HG03521 (cell line): ENCODE results near the gene CDAN1.
"Not testable (repeated sequence)": the region's sequence is repeated elsewhere in the genome, so short reads cannot be mapped to it uniquely, and the experiment has no call there.

Experiments used
- ATAC-seq: cut with Tn5 transposase; IDR thresholded peaks from one replicate; pipeline ENCODE4 v1.9.1; 2021; ENCODE audit warnings: mild to moderate bottlenecking, moderate library complexity; ENCODE audit not compliant: unreplicated experiment

Gene CDAN1

GRCh38 chr15:42736793-42737528 is at the start of gene CDAN1:
TSS of gene CDAN1 (minus strand) at chr15:42737128. CDS start at chr15:42737102, 26 bp downstream.
- peak; percentile 91 for ATAC-seq

- no peak for ATAC-seq
These were observed 48.6 kb upstream of the CDAN1 start for GRCh38 chr15:42785569-42785968.

DNA sequence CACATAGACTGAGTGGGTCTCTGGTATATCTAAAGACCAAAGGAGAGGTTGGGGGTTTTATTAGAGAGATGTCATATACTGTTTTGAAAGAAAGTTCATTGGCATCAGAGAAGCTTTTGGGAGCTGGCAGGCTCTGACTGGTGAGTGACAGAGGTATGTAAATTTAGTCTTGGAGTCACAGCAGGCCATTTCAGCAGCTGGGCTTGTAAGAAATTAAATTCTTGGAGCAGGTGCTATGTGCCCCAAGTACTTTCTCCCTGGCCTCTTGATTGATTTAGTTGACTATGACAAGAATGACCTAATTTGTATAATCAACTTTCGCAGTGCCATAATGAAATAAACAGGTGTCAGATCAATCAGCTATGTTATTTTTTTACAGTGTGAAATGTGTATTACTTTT is 47.8 kb upstream of the CDAN1 start:
- no peak for ATAC-seq

DNA sequence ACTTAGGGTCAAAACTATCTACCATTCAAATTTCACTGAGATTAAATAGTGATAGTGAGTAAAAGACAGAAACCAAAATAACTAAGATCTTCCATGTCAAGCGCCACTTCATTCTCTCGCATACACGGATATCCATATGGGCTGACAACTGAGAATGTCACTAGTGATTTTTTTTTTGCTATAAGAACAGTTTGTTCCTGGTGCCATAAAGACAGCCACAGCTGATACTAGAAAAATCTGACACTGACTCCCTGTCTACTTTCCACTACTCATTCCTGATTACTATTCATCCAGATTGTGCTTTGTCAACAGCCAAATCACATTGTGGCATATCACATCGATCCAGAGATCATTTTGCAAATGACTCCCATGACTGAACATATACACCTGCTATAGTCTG is 45.8 kb upstream of the CDAN1 start:
- no peak for ATAC-seq

DNA sequence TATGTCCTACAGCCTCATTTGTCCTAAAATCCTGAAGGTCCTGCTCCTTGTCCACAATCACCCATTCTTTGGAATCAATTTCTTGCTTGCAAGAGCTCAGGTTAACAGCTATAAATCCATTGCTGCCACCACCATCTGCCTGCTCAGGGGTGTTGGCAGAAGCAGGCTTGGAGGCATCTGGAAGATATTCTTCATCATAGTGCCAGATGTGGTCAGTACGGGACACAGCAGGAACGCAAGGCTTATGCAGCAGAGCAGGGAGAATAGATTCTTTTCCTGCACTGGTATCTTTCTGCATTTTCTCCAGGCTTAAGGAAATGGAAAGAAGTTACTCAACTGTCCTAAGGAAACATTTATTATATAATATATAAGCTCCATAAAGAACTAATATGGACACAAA is 38.5 kb upstream of the CDAN1 start:
- ATAC-seq, result no peak

DNA sequence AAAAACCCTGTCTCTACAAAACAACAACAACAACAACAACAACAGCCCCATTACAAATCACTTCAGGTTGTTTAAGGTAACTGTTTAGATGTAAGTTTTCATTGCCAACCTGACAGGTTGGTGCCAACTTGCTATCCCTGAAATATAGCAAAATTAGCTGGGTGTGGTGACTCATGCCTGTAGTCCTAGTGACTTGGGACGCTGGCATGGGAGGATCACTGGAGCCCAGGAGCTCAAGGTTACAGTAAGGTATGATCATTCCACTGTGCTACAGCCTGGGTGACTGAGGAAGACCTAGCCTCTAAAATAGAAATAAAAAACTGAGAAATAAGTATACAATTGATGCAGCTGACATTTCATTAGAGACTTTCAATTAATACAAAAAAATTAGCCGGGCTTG is 36.0 kb upstream of the CDAN1 start:
- no peak for ATAC-seq

DNA sequence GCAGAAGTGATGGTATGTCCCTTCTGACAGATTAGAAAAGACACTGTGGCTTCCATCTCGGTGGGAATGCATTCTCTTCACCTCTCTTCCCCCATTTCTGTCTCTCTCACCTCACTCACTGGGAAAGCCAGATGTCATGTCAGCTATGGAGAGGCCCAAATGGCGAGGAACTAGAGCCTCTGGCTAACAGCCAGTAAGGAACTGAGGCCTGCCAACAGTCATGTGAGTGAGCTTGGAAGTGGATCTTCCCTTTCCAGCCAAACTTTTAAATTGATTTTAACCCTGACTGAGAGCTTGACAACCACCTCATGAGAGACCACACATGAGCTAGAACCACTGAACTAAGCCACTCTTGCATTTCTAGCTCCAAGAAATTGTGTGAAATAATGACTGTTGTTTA is 35.2 kb upstream of the CDAN1 start:
- no peak for ATAC-seq

DNA sequence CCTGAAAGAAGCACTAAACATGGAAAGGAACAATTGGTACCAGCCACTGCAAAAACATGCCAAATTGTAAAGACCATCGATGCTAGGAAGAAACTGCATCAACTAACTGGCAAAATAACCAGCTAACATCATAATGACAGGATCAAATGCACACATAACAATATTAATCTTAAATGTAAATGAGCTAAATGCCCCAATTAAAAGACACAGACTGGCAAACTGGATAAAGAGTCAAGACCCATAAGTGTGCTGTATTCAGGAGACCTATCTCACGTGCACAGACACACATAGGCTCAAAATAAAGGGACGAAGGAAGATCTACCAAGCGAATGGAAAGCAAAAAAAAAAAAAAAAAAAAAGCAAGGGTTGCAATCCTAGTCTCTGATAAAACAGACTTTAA is 29.2 kb upstream of the CDAN1 start:
- ATAC-seq, result not testable (repeated sequence)

- not testable (repeated sequence) for ATAC-seq
These were observed 27.3 kb upstream of the CDAN1 start for GRCh38 chr15:42764154-42764731.

DNA sequence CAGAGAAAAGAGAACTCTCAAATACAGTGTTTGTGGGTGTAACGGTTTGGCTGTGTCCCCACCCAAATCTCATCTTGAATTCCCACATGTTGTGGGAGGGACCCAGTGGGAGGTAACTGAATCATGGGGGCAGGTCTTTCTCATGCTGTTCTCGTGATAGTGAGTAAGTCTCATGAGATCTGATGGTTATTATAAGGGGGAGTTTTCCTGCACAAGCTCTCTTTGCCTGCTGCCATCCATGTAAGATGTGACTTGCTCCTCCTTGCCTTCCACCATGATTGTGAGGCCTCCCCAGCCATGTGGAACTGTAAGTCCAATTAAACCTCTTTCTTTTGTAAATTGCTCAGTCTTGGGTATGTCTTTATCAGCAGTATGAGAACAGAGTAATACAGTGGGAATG is 24.9 kb upstream of the CDAN1 start:
- ATAC-seq, result not testable (repeated sequence)

DNA sequence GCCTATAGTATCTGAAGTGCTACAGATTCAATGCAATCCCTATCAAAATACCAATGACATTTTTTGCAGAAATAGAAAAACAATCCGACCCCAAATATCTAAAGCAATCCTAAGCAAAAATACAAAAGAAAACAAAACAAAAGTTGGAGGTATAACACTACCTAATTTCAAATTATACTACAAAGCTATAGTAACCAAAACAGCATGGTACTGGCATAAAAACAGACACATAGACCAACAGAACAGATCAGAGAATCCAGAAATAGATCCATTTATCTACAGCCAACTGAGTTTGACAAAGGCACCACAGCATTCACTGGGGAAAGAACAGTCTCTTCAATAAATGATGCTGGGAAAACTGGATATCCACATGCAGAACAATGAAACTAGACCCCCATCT is 23.8 kb upstream of the CDAN1 start:
- ATAC-seq, result no peak

GRCh38 chr15:42759093-42759492 is 22.2 kb upstream of the CDAN1 start:
- no peak for ATAC-seq

GRCh38 chr15:42750306-42750705 is 13.4 kb upstream of the CDAN1 start:
- no peak for ATAC-seq

GRCh38 chr15:42749266-42749665 is 12.3 kb upstream of the CDAN1 start:
- ATAC-seq, result no peak

DNA sequence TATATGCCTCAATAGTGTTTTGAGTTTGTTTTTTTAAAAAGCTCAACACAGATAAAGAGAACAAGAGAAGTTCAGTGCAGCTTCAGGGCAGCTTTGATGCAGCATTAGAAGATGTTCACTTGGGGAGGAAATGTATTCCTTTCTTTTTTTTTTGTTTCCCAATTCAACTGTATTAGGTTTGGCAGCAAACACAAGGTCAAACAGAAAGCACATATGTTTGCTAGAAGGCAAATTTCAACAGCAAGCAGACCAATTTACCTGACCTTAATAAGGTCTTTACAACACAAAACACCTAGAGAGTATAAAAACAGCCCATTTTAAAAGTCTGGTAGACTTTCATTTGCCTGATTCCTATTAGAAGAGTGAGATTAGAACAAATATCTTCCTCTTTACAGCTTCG is 7.3 kb upstream of the CDAN1 start:
- no peak for ATAC-seq

GRCh38 chr15:42742149-42742548 is 5.2 kb upstream of the CDAN1 start:
- no peak for ATAC-seq

- no peak for ATAC-seq
These were observed 4.8 kb upstream of the CDAN1 start for GRCh38 chr15:42741710-42742109.

GRCh38 chr15:42737529-42738328 is 801 bp upstream of the CDAN1 start:
- no peak for ATAC-seq

DNA sequence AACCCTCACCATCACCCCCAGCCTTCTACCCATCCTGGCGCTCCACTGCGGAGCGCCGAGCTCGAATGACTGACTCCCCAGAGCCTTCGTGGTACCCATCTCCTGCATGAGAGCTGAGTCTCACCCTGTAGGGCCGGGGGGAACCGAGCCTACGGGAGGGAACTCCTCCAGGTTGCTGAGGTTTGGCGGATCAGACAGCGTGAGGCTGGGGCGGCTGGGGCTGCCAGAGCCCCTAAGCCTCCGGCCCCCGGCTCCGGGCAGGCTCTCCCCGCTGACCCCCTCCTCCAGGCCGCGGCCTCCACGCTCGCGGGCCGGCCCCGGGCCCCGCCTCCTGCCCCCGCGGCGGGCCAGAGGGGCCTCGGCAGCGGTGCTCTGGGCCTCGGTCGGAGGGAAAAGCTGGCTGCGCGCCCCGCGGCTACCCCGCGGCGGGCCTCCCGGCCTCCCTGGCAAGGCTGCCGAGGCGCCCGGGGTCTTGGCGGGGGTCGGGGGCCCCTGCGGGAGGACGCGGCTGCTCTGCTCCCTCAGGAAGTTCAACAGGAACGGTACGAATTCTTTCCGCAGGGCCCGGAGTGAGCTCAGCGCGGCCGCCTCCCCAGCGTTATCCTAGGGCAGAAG is 643 bp downstream of the CDAN1 start:
- ATAC-seq, result no peak

GRCh38 chr15:42735382-42736165 is 1.4 kb downstream of the CDAN1 start:
- no peak for ATAC-seq
